Central memory CD4-positive, alpha-beta T cell (primary cell): ENCODE results near the gene ELP1.
"Not testable (repeated sequence)": the region's sequence is repeated elsewhere in the genome, so short reads cannot be mapped to it uniquely, and the experiment has no call there.

Experiments used
- DNase-seq: peaks from one replicate; pipeline ENCODE4 v3.0.0; 2022

Gene ELP1

DNA sequence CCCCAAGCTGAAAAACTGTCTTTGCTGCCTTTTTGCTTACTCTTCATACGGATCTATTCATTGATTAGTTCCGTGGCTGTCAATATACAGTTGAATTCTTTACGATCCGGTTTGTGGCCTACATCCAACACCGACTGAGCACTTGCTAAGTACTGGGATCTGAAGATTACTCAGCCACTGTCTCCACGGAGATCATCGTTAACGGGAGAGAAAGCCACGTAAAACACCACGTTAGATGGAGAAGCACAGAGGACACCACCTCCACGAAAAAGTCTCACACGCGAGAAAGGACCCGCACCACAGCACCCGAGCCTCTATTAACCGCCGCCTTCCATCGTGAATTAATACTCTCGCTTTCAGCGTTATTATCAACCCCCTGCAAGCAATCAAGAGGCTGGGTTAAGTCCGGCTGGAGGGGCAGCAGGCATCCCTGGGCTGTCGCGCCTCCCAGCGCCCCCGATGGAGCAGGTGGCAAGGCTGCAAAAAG, 650 bp downstream of the ELP1 start:
- DNase-seq = no peak

DNA sequence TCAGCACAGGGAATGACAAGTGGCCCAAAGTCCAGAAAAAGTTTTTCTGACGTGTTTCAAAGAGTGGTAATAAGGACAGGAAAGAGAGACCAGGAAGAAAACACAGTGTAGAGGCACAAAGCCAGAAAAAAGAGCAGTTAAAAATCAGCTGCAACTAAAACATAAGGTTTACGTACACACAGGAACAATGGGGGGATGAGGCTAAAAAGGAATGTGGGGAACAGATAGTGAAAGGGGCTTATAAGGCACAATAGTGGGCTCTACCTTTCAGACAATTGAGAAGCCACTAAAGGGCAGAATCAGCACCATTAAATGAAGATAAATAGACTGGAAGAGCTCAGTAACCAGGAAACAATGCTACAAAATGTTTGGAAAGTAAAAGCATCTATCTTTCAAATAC, 5.5 kb downstream of the ELP1 start:
- no peak for DNase-seq

- no peak for DNase-seq
These were observed 9.5 kb downstream of the ELP1 start for GRCh38 chr9:108924466-108924865.

DNA sequence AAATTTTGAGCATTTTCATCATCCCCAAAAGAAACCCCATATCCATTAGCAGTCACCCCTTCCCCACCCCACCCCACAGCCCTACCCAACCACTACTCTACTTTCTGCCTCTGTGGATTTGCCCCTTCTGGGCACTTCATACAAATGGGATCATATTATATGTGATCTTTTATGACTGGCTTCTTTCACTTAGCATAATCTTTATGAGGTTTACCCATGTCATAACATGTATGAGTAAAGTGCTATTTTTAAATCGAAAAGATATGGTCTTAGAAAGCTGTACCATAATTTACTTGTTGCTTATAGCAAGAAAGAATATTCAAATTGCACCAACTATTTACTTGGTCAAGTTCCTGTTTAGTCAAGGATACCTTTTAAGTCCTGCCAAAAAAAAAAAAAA, 12.7 kb downstream of the ELP1 start:
- DNase-seq = no peak

GRCh38 chr9:108920401-108920800, 13.5 kb downstream of the ELP1 start:
- DNase-seq = not testable (repeated sequence)

DNA sequence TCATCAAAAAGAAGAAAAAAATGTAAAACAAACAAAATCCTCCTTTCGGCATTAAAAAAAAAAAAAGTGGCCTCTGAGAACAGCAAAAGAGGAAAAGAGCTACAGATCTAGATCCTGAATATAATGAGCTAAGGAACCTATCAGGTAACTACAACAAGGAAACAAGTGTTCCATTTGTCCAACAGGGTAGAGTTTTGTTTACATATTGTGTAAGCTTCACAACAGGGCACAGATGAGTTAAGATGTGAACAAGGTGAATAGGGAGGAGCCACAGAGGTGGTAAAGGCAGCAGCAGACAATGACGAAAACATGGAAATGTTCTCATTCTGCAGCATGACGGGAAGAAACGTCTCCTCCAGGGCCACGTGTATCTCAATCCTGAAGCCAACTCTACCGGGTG, 14.4 kb downstream of the ELP1 start:
- DNase-seq = no peak

DNA sequence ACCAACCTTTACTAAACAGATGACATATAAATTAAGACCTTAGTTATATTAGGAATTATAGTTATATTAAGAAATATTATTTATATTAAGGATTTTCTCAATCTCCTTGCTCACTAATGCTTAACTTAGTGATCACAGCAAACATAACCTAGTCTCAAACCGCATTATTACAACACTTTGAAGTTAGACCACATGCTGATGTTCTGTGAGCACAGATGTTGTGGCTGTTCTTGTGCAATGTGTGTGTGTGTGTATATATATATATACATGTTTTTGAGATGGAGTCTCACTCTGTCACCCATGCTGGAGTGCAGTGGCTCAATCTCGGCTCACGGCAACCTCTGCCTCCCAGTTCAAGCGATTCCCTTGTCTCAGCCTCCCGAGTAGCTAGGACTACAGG, 20.5 kb downstream of the ELP1 start:
- DNase-seq = no peak

- DNase-seq = peak; percentile 14
These were observed 22.1 kb downstream of the ELP1 start for GRCh38 chr9:108911820-108912219.

DNA sequence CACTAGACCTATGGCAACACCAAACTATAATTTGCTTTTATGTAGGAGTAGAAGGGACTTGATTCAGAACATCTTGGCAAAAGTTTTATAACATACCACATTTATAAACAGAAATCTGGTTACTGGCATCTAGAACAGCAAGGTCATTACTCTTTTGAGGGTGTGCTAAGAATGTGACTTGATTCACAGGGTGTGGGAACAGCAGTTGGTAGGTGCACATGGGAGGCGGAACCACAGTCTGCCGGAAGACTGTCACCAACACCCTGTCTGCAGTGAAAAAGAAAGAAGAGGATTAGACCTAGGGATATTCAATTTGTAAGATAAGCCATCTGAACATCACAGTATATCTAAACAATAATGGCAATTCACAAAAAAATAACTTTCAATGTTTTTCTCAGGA, 23.0 kb downstream of the ELP1 start:
- no peak for DNase-seq

GRCh38 chr9:108910402-108910801, 23.5 kb downstream of the ELP1 start:
- no peak for DNase-seq

- DNase-seq = no peak
These were observed 28.4 kb downstream of the ELP1 start for GRCh38 chr9:108905494-108905893.

DNA sequence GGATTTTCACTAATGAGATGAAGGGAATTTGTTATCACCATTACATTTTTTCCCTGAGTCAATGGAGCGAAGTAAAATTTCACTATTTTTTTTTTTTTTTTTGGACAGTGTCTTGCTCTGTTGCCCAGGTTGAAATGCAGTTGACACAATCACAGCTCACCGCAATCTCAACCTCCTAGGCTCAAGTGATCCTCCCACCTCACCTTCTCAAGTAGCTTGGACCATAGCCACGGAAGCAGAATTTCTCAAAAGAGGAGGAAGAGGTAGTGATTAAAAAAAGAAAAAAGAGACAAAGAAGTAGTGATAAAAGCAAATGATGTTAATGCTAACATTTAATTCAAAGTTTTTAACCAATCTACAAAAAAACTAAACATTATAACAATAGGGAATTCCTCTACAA, 29.8 kb downstream of the ELP1 start:
- no peak for DNase-seq

DNA sequence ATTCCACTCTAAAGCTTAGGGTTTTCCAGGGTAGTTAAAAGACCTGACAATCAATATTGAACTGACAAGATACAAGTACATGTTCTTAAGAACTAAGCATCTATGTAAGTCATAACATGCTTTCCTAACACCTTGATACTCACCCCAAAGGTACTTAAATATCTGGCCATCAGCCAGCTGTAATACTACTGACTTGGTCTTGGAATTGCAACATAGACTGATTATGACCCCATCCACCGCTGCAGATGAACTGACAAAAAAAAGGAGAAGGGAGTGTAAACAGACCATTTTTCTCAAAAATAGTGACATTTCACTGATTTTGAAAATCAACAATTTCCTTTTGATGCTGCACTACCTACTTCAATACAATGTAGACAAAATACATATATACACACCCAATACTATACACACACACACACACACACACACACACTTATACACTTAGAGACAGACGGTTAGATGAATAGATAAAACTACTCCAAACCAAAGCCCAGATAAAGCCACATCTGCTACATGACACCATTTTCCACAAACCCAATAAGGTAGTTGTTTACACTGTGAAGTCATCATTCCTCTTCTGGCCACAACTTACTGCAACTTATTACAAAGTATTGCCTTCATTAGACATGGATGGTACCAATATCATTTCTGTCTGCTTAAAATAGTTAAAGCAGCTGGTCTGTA, 30.4 kb downstream of the ELP1 start:
- DNase-seq = no peak

DNA sequence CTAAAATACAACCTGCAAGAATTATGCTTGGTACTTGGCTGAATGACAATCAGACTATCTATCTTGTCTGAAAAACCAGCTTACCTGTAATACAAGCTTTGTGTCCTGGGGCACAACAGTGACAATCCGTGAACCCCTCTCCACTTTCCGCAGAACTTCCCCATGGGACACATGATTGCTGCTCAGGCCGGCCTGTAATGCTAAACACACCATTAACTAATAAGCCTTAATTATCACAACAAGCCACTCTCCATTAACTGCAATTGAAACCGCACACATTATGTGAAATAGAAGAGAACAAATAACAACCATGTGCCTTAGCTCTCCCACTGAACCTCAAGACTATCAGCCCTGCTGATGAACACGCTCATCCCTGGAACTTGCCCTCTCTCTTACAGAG, 33.7 kb downstream of the ELP1 start:
- DNase-seq = no peak

DNA sequence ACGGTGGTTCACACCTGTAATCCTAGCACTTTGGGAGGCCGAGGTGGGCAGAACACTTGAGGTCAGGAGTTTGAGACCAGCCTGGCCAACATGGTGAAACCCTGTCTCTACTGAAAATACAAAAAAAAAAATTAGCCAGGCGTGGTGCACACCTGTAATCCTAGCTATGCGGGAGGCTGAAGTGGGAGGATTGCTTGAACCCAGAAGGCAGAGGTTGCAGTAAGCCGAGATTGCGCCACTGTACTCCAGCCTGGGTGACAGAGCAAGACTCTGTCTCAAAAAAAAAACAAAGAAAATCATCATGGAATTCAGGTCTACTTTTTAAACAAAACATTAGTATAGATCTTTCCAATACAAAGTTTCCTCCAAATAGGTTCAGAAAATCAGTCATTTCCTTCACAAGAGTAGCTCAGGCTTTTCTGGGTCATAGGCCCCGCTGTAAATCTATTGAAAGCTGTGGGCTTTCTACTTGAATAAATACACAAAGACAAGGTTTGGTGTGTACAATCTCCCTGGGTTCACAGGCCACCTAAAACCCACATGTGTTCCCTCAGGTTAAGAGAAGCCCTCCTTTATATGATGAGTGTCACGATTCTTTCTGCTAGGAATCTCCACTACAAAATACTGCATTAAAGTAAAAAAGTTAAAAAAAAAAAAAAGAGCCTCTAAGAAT, 34.8 kb downstream of the ELP1 start:
- DNase-seq = not testable (repeated sequence)

DNA sequence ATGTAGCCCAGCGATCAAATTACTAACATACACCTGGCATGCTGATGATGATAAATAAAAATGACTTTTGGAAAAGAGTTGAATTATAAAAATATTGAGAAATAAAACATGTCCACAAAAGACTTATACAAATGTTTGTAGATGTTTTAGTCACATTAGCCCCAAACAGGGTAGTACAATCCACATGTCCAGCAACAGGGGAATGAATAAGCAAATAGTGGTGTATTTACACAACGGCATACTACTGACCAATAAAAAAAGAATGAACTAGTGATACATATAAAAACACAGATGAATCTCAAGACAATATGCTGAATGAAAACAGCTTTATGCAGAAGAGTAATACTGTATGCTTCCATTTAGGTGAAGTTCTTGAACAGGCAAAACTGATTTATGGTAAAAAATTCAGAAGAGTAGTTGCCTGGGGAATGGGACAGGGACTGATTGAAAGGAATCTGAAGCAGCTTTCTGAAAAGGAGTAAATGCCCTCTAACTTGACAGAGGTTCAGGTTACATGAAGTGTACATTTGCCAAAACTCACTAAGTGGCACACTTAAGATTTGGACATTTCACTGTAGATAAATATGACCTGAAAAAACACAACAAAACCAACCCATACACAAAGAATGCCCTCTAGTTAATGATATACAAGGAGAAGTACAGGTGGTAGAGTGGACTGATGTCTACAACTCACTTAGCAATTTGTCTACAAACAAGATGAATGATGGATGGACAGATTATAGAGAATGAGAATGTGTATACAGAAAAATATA, 36.4 kb downstream of the ELP1 start:
- DNase-seq = no peak

- no peak for DNase-seq
These were observed 39.5 kb downstream of the ELP1 start for GRCh38 chr9:108894225-108894997.

GRCh38 chr9:108889649-108890067, 44.3 kb downstream of the ELP1 start:
- DNase-seq = no peak

GRCh38 chr9:108886594-108887271, 47.2 kb downstream of the ELP1 start:
- DNase-seq = not testable (repeated sequence)

GRCh38 chr9:108885643-108886348, 48.1 kb downstream of the ELP1 start:
- no peak for DNase-seq

DNA sequence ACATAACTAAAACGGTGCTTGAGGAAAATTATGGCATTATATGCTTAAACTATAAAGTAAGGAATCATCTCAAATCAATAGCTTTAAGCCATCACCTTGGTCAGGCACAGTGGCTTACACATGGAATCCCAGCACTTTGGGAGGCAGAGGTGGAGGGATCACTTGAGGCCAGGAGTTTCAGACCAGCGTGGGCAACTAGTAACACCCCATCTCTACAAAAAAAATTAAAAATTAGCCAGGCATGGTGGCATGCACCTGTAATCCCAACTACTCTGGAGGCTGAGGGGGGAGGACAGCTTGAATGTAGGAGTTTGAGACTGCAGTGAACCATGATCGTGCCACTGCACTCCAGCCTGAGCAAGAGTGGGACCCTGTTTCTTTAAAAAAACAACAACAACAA, 49.2 kb downstream of the ELP1 start:
- no peak for DNase-seq

DNA sequence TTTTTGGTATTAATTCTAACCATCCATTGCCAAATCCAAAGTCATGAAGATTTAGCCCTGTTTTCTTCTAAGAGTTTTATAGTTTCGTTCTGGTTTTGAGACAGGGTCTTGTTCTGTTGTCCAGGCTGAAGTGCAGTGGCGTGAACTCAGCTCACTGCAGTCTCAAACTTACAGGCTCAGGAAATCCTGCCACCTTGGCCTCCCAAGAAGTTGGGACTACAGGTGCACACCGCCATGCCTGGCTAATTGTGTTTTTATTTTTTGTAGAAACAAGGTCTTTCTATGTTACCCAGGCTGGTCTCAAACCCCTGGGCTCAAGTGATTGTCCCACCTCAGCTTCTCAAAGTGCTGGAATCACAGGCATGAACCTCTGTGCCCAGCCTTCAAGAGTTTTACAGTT, 50.8 kb downstream of the ELP1 start:
- no peak for DNase-seq
